ENCODE data around the gene NCK2.

- TF ChIP-seq CTCF (IDR thresholded peaks at IDR 0.05) (no peak), POLR2AphosphoS5 (IDR thresholded peaks at IDR 0.05) (no peak)
These were observed 6.6 kb upstream of the NCK2 start for GRCh38 chr2:105737980-105738657.

Data from prostate gland (tissue), 2 donors.